ENCODE measurements around the gene PRMT5.

PRMT5 gene

GRCh38 chr14:22883173-22883976 lies 45.8 kb downstream of the PRMT5 start, which contains the start of gene REM2:
Gene REM2, plus strand, starts transcription at chr14:22883222. Its CDS starts 66 bp downstream, at chr14:22883288.
- no peaks in the 10 kb centered on the region for H3K9me3 ChIP-seq
- TF ChIP-seq CTCF (IDR thresholded peaks at IDR 0.05; ENCODE audit: low read depth, low read length), result no peak
- peaks cover 7% of the 10 kb centered on the region for H3K4me1 ChIP-seq
- H3K27me3 ChIP-seq, result no peaks in the 10 kb centered on the region
- no peaks in the 10 kb centered on the region for H3K36me3 ChIP-seq
- H3K4me3 ChIP-seq (ENCODE audit: low read depth, low read length), result no peak within 1 kb of the TSS
- peak; percentile 40 for DNase-seq

- no peak for DNase-seq
These were observed 46.5 kb downstream of the PRMT5 start for GRCh38 chr14:22882529-22883172.

GRCh38 chr14:22882064-22882463 lies 47.1 kb downstream of the PRMT5 start:
- Histone ChIP-seq H3K9me3 (no peaks in the 10 kb centered on the region), H3K4me3 (ENCODE audit: low read depth, low read length) (no peak overlapping the region), H3K4me1 (peaks cover 7% of the 10 kb centered on the region), H3K27me3 (no peaks in the 10 kb centered on the region), H3K36me3 (no peaks in the 10 kb centered on the region)
- DNase-seq, result no peak
- no peak for TF ChIP-seq CTCF (IDR thresholded peaks at IDR 0.05; ENCODE audit: low read depth, low read length)

More at GRCh38 chr14:22882529-22883172, 46.5 kb downstream of the PRMT5 start:
- peaks cover 7% of the 10 kb centered on the region for H3K4me1 ChIP-seq
- no peaks in the 10 kb centered on the region for H3K27me3 ChIP-seq
- no peak for TF ChIP-seq CTCF (IDR thresholded peaks at IDR 0.05; ENCODE audit: low read depth, low read length)
- H3K9me3 ChIP-seq, result no peaks in the 10 kb centered on the region
- H3K4me3 ChIP-seq (ENCODE audit: low read depth, low read length), result no peak overlapping the region
- no peaks in the 10 kb centered on the region for H3K36me3 ChIP-seq

- Histone ChIP-seq H3K4me3 (ENCODE audit: low read depth, low read length) (no peak overlapping the region), H3K9me3 (no peaks in the 10 kb centered on the region), H3K36me3 (no peaks in the 10 kb centered on the region), H3K4me1 (peaks cover 5% of the 10 kb centered on the region), H3K27me3 (no peaks in the 10 kb centered on the region)
- no peak for TF ChIP-seq CTCF (IDR thresholded peaks at IDR 0.05; ENCODE audit: low read depth, low read length)
- no peak for DNase-seq
These were observed 50.6 kb downstream of the PRMT5 start for GRCh38 chr14:22878271-22879246.

- DNase-seq, result no peak
- no peak for TF ChIP-seq CTCF (IDR thresholded peaks at IDR 0.05; ENCODE audit: low read depth, low read length)
- Histone ChIP-seq H3K4me3 (ENCODE audit: low read depth, low read length) (no peak overlapping the region), H3K36me3 (no peaks in the 10 kb centered on the region), H3K27me3 (no peaks in the 10 kb centered on the region), H3K9me3 (no peaks in the 10 kb centered on the region), H3K4me1 (no peaks in the 10 kb centered on the region)
These were observed 52.1 kb downstream of the PRMT5 start for GRCh38 chr14:22877000-22877501.

All from BE2C (cell line).